PC-3 (cell line): ENCODE results near the gene SYT7. TPM values are rescaled to one million over a fixed set of nuclear protein-coding genes. Genes with fewer than 3 reads are reported as not detected.

Experiments used
- ATAC-seq: fragments of 200-7000 bp; cut with Tn5 transposase; 2 replicates; pipeline ENCODE4 v1.9.1; 2020; ENCODE audit warnings: mild to moderate bottlenecking, moderate library complexity
- BruUV-seq: library from RNA; stranded (reverse); fragments of 400-500 nt; replicated peaks from 2 replicates; lab custom pipeline; 2021; lab: Mats Ljungman, UMichigan
- CTCF ChIA-PET: fragments of 300-600 bp; sonication (Branson Sonifier 250); formaldehyde crosslinking; loops from one replicate; lab custom pipeline; 2022; ENCODE audit warnings: antibody characterized with exemption; lab: Charles Lee
- POLR2A ChIA-PET: fragments of 300-600 bp; sonication (Branson Sonifier 250); formaldehyde crosslinking; loops from one replicate; lab custom pipeline; 2022; ENCODE audit warnings: antibody characterized with exemption; ENCODE audit not compliant: unreplicated experiment; lab: Charles Lee
- DNase-seq: peaks from one replicate; pipeline ENCODE4 v3.0.0-alpha.2; 2015
- H2AFZ ChIP-seq: fragments of 300-600 bp; sonication (generic); 2 replicates; pipeline ENCODE4 v1.6.0; 2016; ENCODE audit warnings: antibody characterized with exemption, low read length
- H3F3A ChIP-seq: fragments of 300-600 bp; sonication (generic); one replicate; pipeline ENCODE4 v1.6.0; 2017; ENCODE audit warnings: antibody characterized with exemption, low read length, control low read depth, mild to moderate bottlenecking; ENCODE audit not compliant: unreplicated experiment
- H3K27ac ChIP-seq: fragments of 300-600 bp; sonication (generic); 2 replicates; pipeline ENCODE4 v1.5.1; 2016; ENCODE audit warnings: mild to moderate bottlenecking, low read length
- H3K27me3 ChIP-seq: fragments of 300-600 bp; sonication (generic); 2 replicates; pipeline ENCODE4 v1.6.1; 2016; ENCODE audit warnings: low read length, mixed read lengths
- H3K36me3 ChIP-seq: fragments of 300-600 bp; sonication (generic); 2 replicates; pipeline ENCODE4 v1.6.1; 2016; ENCODE audit warnings: low read depth, mixed run types, low read length, mixed read lengths
- H3K4me1 ChIP-seq: fragments of 300-600 bp; sonication (generic); 2 replicates; pipeline ENCODE4 v1.5.1; 2016; ENCODE audit warnings: low read length; ENCODE audit not compliant: insufficient read depth
- H3K4me2 ChIP-seq: fragments of 300-600 bp; sonication (generic); 2 replicates; pipeline ENCODE4 v1.6.0; 2016; ENCODE audit warnings: low read length
- H3K4me3 ChIP-seq: fragments of 300-600 bp; sonication (generic); 2 replicates; pipeline ENCODE4 v1.5.1; 2016; ENCODE audit warnings: mild to moderate bottlenecking, low read length, mixed read lengths
- H3K79me2 ChIP-seq: fragments of 300-600 bp; sonication (generic); 2 replicates; pipeline ENCODE4 v1.6.1; 2017; ENCODE audit warnings: low read length, mixed read lengths
- H3K9ac ChIP-seq: fragments of 300-600 bp; sonication (generic); 2 replicates; pipeline ENCODE4 v1.6.0; 2016; ENCODE audit warnings: mild to moderate bottlenecking, low read length
- H3K9me2 ChIP-seq: fragments of 300-600 bp; sonication (generic); replicated peaks from 2 replicates; pipeline ENCODE4 v1.6.1; 2016; ENCODE audit warnings: mixed run types, low read length, mixed read lengths
- H3K9me3 ChIP-seq: fragments of 300-600 bp; sonication (generic); 2 replicates; pipeline ENCODE4 v1.6.1; 2016; ENCODE audit warnings: low read length, mixed read lengths
- H4K20me1 ChIP-seq: fragments of 300-600 bp; sonication (generic); 2 replicates; pipeline ENCODE4 v1.6.1; 2016; ENCODE audit warnings: low read length, mixed read lengths
- EZH2 ChIP-seq: fragments of 300-600 bp; sonication (generic); IDR thresholded peaks from one replicate; pipeline ENCODE4 v1.6.1; 2017; ENCODE audit warnings: antibody characterized with exemption, mild to moderate bottlenecking, low read length; ENCODE audit not compliant: unreplicated experiment
- EZH2phosphoT487 ChIP-seq: fragments of 300-600 bp; sonication (generic); IDR thresholded peaks from 2 replicates; pipeline ENCODE4 v1.6.1; 2018; ENCODE audit warnings: mild to moderate bottlenecking, antibody characterized with exemption, low read length, borderline replicate concordance
- intact Hi-C: fragments of 100-400 bp; cut with micrococcal nuclease; formaldehyde crosslinking; loops from 2 replicates; pipeline ENCODE4 v1.9.0; 2023
- total RNA-seq: library from RNA; depleted of rRNA; stranded (reverse); fragments of >200 nt; gene quantifications from 2 replicates; pipeline ENCODE4 v1.2.3, GENCODE V29; 2014
- TF ChIP-seq, protein P1 (sequence below): fragments of 300-600 bp; sonication (generic); conservative IDR thresholded peaks from 2 replicates; pipeline ENCODE4 v1.5.1; 2017; ENCODE audit warnings: antibody characterized with exemption, low read depth, mild to moderate bottlenecking, low read length

SYT7 gene
- total RNA-seq, 1 experiment from 2014 or later: 23.2 TPM

DNA sequence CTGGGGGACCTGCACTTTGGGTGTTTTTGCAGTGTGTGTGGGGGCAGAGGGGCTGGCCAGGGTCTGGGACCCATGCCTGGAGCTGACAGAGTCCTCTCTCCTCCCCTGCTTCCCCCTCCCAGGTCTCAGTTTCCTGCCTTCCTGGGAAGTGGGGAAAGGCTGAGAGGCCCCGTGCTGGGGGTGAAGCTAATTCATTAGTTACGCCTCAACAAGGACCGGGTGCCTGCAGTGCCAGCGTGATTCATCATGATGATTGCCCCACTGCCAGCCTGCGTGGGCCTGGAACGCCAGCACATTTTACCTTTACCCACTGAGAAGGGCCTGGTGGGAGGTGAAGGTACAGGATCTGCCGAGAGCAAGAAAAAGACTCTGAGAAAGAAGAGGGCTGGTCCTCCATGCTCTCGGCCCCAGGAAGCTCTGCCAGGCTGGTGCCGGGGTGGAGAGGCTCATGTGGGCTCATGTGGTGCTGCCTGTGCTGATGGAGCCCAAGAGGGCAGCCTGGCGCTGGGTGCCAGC lies 75.2 kb downstream of the SYT7 start:
- no peak overlapping the region for H3K27ac ChIP-seq
- H3F3A ChIP-seq: no peaks in the 10 kb centered on the region
- H3K36me3 ChIP-seq: no peaks in the 10 kb centered on the region
- H4K20me1 ChIP-seq: no peaks in the 10 kb centered on the region
- no peak for DNase-seq
- no peaks in the 10 kb centered on the region for H3K9me3 ChIP-seq
- ATAC-seq: no peak
- no peaks in the 10 kb centered on the region for H3K79me2 ChIP-seq
- H3K4me3 ChIP-seq: no peak overlapping the region
- no peak overlapping the region for H2AFZ ChIP-seq
- H3K4me1 ChIP-seq: peaks cover 9% of the 10 kb centered on the region; the same call in 1 of the 2 replicates
- ChIA-PET CTCF (no interaction called here), POLR2A (no interaction called here)
- intact Hi-C loops: no loop called here
- H3K9ac ChIP-seq: no peak overlapping the region
- BruUV-seq: no TSS peak
- H3K27me3 ChIP-seq: peaks cover 18% of the 10 kb centered on the region
- H3K4me2 ChIP-seq: no peak overlapping the region
- no peak for TF ChIP-seq EZH2
- TF ChIP-seq, protein P1, sequence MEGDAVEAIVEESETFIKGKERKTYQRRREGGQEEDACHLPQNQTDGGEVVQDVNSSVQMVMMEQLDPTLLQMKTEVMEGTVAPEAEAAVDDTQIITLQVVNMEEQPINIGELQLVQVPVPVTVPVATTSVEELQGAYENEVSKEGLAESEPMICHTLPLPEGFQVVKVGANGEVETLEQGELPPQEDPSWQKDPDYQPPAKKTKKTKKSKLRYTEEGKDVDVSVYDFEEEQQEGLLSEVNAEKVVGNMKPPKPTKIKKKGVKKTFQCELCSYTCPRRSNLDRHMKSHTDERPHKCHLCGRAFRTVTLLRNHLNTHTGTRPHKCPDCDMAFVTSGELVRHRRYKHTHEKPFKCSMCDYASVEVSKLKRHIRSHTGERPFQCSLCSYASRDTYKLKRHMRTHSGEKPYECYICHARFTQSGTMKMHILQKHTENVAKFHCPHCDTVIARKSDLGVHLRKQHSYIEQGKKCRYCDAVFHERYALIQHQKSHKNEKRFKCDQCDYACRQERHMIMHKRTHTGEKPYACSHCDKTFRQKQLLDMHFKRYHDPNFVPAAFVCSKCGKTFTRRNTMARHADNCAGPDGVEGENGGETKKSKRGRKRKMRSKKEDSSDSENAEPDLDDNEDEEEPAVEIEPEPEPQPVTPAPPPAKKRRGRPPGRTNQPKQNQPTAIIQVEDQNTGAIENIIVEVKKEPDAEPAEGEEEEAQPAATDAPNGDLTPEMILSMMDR: no peak
- TF ChIP-seq EZH2phosphoT487: no peak
- no peaks in the 10 kb centered on the region for H3K9me2 ChIP-seq

DNA sequence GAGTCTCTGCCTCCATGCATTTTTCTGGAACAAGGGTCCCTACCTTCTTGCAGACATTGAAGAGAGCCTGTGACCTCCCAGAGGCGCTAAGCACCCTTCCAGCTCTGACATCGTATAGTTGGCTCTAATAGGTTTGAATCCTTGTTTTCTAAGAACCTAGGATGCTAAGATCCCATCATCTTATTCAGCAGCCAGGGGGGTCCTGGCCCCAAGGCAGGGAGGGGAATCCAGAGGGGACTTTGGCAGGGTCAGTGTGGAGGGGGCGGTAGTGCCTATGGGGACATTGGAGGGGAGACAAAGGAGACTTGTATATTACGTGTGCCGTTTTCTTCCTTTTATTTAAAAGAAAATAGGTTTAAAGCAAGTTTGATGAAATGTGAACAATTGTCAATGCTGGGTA lies 75.8 kb downstream of the SYT7 start:
- Histone ChIP-seq H3K27ac (no peak overlapping the region), H4K20me1 (no peaks in the 10 kb centered on the region), H2AFZ (no peak overlapping the region), H3K36me3 (no peaks in the 10 kb centered on the region), H3K9ac (no peak overlapping the region), H3F3A (no peaks in the 10 kb centered on the region), H3K9me2 (no peaks in the 10 kb centered on the region), H3K4me2 (no peak overlapping the region), H3K4me1 (peaks cover 9% of the 10 kb centered on the region; the same call in 1 of the 2 replicates), H3K27me3 (peaks cover 18% of the 10 kb centered on the region), H3K79me2 (no peaks in the 10 kb centered on the region), H3K9me3 (no peaks in the 10 kb centered on the region), H3K4me3 (no peak overlapping the region)
- no peak for DNase-seq
- intact Hi-C loops: no loop called here
- POLR2A ChIA-PET: no interaction called here
- CTCF ChIA-PET: no interaction called here
- TF ChIP-seq EZH2 (no peak), EZH2phosphoT487 (no peak)
- TF ChIP-seq, protein P1: no peak
- no peak for ATAC-seq
- no TSS peak for BruUV-seq

DNA sequence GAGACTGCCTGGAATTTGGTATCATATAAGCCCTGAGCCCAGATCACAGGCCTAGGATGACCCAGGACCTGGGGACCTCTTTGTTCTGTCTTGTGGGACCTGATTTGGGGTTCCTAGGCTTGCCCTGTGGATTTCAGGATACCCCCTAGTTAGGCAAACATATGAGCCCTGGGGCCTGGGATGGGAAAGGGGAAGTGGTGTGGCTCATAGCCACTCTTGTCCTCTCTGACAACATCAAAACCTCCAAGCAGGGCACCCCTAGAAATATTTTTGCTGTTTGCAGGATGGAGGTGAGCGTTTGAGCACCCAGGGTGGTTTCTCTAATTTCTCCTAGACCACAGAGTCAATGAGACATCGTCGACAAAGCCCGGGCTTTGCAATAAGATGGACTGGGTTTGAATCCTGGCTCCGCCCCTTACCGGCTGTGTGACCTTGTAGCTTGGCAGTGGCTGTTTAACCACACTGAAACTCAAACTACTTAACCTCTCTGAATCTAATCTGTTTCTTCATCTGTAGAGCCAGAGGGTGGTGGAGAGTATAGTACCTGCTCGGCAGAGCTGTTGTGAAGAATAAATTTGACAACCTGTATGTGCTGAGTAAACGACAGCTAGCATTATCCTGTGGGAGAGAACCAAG lies 77.6 kb downstream of the SYT7 start:
- CTCF ChIA-PET: no interaction called here

More for the DNA sequence above, 77.6 kb downstream of the SYT7 start:
- Histone ChIP-seq H3K4me2 (no peak overlapping the region), H3F3A (no peaks in the 10 kb centered on the region), H3K9ac (no peak overlapping the region), H3K9me2 (no peaks in the 10 kb centered on the region), H2AFZ (no peak overlapping the region), H3K4me3 (no peak overlapping the region), H3K9me3 (no peaks in the 10 kb centered on the region), H3K27me3 (peaks cover 11% of the 10 kb centered on the region), H3K4me1 (peaks cover 5% of the 10 kb centered on the region; the same call in 1 of the 2 replicates), H3K79me2 (no peaks in the 10 kb centered on the region), H3K27ac (no peak overlapping the region), H3K36me3 (no peaks in the 10 kb centered on the region), H4K20me1 (no peaks in the 10 kb centered on the region)
- BruUV-seq: no TSS peak
- intact Hi-C loops: no loop called here
- ATAC-seq (no peak), DNase-seq (no peak)
- TF ChIP-seq EZH2 (no peak), EZH2phosphoT487 (no peak)
- TF ChIP-seq, protein P1: no peak
- POLR2A ChIA-PET: no interaction called here
